HTR-8/SVneo (cell line): ENCODE measurements around the gene ARMCX6.
"Not testable (repeated sequence)": the region's sequence is repeated elsewhere in the genome, so short reads cannot be mapped to it uniquely, and the experiment has no call there.

Experiments used
- DNase-seq: peaks from one replicate; pipeline ENCODE4 v3.0.0; 2011; ENCODE audit warnings: low spot score, mixed read lengths; ENCODE audit not compliant: insufficient read length
- FAIRE-seq: peaks from 2 replicates; lab custom pipeline; 2011; peaks lifted over from hg19 to GRCh38; lab: Jason Lieb, UNC

Gene ARMCX6

DNA sequence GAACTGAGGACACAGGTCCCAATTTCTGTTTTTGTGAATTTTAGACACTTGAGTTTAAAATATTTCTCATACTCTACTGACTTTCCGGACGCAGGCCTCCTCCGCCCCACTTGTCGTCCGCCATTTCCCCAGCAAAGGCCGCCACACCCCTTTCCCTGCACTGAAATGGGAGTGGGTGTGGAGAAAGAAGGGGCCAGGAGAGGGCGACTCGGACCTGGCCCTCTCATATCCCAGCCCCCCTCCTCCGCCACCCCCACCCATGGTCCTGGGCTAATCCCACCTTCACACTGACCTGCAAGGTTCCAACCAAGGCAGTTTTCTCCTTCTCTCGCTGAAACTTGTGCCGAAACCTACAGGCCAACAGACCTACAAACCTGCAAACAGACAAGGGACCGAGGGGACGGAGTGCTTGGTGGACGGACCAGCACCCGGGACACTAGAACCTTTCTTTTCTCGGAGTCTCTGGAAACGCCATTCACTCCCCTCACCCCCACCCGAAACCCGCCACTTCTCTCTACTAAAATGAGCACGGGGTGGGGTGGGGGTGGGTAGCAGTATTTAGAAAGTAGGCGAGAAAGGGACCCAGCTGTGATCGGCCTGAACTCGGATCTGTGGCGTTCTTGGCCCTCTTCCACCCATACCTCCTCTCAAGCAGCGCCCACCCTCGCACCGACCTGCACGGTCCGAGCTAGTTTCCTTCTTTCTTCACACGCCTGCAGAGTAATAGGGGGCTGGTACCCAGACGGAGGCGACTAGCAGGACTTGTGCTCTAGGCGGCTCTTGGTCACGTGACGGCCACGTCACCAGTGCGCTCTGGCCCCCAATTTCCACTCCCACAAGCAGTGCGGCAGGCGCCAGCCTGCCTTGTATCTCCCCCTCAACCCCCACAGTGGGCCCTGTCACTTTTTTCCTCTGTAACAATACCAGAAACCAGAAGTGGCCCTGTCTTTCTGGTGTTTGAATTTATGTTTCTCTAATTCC is at the start of gene ARMCX6:
Gene ARMCX6 (minus strand): TSS at position 790 of the 981 bp plus-strand sequence. CDS start 1,380 bp downstream, outside the sequence.
- FAIRE-seq (no peak), DNase-seq (peak; percentile 31)

DNA sequence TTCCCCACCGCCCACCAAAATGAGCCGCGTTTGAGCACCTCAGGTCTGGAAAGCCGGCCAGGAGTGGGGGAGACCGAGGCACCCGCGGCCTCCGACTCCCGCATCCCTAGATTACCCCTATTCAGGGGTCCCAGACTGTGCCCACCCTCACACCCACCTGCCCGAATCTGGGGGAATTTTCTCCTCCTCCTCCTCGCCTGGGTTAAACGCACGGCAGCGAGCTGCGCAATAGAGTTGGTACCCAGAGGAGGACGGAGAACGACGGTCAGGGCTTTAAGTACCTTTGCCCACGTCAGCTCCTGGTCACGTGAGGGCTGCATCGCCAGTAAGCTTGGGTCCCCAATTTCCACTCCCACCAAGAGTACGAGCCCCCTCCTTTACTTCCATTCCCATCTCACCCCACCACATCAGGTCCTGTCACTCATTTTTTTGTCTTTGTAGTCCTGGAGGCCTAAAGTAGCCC is 41.8 kb upstream of the ARMCX6 start, which contains the start of gene ARMCX2:
Gene ARMCX2 (minus strand): TSS at position 250 of the 463 bp plus-strand sequence. CDS start 2,262 bp downstream, outside the sequence.
- FAIRE-seq, result no peak
- DNase-seq, result no peak

DNA sequence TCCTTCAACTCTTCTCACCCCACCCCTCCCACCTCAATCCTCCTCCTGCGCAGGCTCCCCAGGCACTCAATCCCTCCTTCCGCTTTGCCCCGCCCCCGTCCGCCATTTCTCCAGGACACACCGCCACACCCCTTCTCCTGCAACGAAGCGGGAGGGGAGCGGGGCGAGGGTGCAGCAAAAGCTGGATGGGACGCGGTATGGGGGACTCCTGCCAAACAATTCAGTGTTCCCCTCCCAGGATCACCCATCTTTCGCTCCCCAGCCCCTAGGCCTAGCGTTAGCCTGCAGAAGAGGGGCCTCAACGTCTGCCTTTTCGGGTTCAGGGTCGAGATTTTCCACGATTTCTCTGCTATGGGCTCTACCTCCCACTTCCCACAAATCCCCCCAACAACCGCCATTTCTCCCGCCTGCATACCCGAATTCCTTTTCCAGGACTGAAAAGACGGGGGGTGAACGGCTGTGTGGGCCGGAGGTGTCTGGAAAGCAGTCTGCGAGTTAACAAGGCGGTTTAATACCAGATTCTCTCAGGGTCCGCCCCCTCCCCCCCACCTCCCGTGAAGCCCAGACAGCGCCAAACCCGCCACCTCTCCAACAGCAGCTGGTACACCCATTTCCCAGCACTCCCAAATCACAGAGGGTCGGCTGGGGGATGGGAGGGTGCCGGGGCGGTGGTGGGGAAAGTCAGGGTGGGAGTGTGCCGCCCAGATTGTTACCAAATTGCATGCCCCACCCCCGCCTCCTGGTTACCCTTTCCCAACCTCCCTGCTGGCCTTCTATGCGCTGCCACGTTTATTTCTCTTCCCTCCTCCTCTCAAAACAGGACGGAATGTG is 41.1 kb upstream of the ARMCX6 start:
- FAIRE-seq, result no peak
- no peak for DNase-seq

DNA sequence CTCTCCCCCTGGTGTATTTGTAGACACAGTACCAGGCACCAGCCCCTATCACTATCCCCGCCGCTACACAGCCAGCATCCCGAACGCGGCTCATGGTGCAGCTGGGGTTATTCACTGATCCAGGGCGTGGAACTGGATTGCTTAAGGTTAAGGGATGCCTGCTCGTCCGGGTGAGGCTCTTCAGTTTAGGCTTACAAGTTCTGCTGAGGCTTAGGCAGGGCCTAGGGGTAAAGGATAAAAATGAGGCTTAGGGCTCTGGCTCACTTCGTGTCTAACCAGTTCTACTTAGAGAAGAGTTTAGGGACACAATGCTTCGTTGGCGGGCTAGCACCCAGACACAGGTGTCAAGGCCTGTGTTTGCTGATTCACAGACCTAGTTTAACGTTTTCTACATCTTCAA is 39.7 kb upstream of the ARMCX6 start:
- DNase-seq (no peak), FAIRE-seq (no peak)

DNA sequence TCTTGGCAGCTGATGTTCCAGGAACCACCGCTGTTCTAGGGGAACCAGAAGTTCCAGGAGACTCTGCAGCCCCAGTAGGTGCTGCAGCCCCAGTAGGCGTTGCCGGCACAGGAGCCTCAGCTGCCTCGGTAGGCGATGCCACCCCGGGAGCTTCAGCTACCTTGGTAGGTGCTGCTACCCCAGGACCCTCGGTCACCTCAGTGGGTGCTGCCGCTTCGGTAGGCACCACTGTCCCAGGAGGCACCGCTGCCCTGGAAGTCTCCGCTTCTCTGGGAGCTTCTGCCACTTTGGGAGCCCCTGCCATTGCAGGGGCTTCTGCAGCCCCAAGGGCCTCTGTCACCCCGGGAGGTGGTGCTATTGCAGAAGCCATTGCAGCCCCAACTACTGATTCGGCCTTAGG is 39.0 kb upstream of the ARMCX6 start:
- no peak for FAIRE-seq
- no peak for DNase-seq

DNA sequence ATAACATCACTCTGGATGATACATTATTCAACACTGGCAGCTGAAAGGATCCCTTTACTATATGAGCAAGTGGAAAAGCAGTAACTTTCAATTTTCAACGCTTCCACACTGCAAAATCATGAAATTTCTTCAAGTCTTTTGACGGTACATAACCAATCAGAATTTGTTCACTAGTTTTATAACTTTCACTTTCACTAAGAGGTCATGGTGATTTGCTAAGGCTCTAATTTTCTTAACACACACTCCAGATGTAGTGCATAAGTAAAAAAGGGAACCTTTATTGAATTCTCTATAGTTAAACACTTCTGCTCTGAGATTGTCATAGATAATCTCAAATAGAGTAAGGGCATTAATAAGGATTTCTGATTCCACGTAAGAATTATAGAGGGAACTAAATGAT is 37.7 kb upstream of the ARMCX6 start:
- DNase-seq (no peak), FAIRE-seq (no peak)

DNA sequence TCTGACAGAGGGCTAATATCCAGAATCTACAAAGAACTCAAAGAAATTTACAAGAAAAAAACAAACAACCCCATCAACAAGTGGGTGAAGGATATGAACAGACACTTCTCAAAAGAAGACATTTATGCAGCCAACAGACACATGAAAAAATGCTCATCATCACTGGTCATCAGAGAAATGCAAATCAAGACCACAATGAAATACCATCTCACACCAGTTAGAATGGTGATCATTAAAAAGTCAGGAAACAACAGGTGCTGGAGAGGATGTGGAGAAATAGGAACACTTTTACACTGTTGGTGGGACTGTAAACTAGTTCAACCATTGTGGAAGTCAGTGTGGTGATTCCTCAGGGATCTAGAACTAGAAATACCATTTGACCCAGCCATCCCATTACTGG is 29.9 kb upstream of the ARMCX6 start:
- DNase-seq, FAIRE-seq: not testable (repeated sequence)

DNA sequence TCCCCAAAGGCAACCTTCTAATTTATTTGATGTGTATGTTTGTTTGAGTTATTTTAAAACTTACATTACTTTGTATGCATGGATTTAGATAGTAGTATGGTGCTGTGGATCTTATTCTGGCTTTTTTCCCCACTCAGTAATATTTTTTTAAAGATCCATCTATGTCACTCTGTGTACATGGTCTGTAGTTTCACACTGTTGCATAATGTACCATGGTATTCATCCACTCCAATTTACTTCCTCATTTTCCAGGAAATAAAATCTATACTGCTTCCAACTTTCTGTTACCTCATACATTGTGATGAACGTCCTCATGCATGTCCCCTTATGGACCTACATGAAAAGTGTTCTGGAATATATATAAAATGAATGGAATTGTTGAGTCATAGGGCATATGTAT is 24.3 kb upstream of the ARMCX6 start:
- no peak for DNase-seq

DNA sequence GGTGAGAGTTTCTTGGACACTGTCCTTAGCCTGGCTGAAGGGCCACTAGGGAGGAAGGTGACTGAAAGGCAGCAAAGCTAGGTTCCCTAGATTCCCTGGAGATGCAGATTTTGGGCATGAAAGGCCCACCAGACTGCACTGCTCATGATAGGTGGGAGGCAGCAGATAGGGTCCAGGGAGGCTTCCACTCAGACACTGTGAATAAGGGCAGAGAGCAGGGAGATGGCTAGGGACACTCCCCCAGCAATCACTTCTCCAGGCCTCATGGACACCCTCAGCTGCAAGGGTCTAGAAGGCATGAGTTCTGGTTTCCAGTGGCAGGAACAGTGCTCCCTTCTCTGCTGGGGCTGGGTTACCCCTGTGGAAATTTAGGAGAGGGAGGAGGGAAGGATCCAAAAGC is 21.8 kb upstream of the ARMCX6 start:
- FAIRE-seq (no peak), DNase-seq (no peak)

More for the DNA sequence above, 24.3 kb upstream of the ARMCX6 start:
- no peak for FAIRE-seq

DNA sequence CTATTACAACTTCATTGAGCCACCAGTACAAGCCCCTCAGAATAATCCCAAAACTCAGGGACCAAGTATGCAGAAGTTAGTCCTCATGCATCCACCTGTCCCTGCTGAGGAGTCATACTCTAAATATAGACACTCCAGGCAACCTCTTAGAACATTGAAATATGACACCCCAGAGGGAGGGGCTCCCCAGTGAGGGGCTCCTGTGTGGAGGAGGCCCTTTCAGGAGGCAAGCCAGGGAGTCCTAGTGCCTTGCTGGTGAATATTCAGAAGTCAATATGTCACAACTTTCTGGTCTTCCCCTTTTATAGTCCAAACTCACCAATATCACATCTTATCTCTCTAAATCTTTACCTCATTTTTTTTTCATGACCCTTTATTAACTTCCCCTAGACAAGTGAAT is 1.6 kb upstream of the ARMCX6 start:
- DNase-seq, result no peak
- no peak for FAIRE-seq

DNA sequence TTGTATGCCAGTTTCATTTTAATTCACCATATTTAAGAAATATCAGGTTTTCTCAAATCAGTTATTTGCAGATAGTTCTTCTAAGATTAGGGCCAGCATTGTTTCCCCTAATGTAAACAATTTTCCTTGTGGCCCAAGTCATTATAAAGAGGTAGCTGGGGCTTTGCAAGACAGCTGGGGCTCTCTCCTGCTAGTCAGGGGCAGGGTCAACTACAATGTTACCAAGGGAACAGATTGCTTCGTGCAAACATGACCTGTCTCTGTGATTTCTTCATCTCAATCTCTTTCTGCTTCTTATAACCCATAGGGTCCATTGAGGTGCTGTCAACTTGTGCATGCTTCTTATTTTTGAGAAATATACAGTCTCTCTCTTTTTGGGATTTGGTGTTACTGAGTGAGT is 12.1 kb downstream of the ARMCX6 start:
- DNase-seq (no peak), FAIRE-seq (no peak)

DNA sequence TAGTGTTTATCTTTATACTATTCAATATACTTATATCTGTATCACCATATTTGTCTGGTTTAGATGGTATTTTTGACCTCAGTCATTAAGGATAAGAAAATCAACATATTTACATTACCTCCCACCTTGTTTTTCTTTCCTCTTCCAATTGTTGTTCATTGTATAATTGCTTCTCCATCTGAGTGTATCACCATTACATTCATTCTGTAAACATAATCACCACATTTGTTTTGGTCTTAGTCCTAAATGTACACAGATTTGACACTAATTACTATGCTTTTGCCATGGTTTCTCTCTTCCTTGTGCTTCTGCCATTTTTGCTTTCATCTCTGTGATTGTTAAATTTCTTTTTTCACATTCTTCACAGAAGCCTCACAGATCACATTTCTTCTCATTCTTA is 12.7 kb downstream of the ARMCX6 start:
- no peak for FAIRE-seq
- no peak for DNase-seq

DNA sequence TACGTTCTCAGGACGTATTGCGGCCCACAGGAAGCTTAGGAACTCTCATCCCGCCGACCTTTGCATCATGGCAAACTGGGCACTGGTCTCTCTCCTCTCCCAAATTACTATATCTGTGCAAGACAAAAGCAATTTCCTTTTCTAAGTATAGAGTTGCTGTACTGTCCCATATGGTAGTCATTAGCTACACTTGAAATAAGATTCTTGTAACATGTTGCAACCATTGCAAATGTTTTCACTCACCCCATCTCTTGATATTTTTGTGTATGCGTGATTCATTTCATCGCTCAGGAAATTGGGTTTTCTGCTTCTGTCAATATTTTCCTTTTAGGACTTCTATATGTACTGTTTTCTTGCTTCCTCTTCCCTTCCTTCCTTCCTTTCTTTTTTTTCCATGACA is 15.7 kb downstream of the ARMCX6 start:
- FAIRE-seq, result no peak
- no peak for DNase-seq

DNA sequence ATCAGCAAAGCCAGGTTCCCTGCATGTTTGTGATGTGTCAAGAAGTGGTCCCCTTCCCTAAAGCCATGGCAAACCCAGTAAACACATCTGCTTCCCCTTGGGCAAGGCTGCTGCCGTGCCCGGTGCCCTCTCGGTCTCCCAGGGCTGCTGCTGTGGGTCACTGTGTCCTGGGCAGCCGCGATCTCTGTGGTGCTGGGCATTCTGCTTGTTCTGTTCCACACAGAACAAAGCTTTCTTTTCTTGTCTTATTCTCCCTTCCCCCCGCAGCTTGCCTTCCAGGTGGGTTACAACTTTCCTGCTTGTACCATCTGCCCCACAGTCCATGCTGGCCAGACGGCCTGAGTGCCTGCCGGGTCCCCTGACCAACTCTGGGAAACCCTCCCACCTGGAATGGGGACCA is 18.2 kb downstream of the ARMCX6 start:
- not testable (repeated sequence) for DNase-seq, FAIRE-seq

DNA sequence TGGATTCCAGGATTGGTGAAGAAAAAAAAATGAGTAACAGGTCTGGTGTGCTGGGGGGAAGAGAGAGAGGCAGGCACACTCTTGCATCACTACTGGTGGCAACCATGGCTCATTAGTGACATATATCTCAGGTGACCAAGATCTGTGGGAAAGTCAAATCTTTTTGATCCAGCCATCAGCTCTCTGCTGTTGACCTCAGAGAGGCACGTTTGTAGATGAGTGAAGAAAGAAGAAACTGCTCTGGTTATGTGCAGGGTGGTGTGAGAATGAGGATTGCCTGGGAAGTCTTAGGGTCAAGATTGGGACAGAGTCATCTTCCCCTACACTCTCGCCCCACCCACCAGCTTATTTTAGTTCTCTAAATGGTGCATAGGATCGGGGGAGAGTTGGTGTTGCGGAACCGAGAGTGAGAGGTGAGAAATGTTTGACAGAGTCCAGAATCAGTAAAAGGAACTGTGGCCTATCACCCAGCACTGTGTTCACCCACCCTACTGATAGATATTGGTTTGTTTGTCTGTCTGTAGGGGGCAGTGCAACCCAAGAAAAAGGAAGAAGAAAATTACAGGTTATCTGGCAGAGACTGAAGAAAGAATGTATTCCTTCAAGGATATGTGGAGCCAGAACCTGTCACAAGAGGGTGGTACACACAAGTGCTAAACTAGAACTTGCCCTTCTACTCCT is 21.9 kb downstream of the ARMCX6 start:
- FAIRE-seq (no peak), DNase-seq (peak; percentile 15)
